Upper lobe of right lung (tissue), 1 donor: ENCODE measurements around the gene HMCN1. TPM values are rescaled to one million over a fixed set of nuclear protein-coding genes. Genes with fewer than 3 reads are reported as not detected.

Experiments
- ATAC-seq: fragments of 200-7000 bp; cut with Tn5 transposase; one replicate; pipeline ENCODE4 v1.9.1; 2020; ENCODE audit warnings: mild to moderate bottlenecking, moderate library complexity
- DNase-seq: peaks from one replicate; pipeline ENCODE4 v3.0.0-alpha.2; 2020
- H3K27ac ChIP-seq: fragments of 200-600 bp; one replicate; pipeline ENCODE4 v1.8.0; 2022
- H3K27me3 ChIP-seq: fragments of 200-600 bp; one replicate; pipeline ENCODE4 v1.8.0; 2022; ENCODE audit warnings: mild to moderate bottlenecking
- H3K36me3 ChIP-seq: fragments of 200-600 bp; one replicate; pipeline ENCODE4 v1.8.0; 2022
- H3K4me1 ChIP-seq: fragments of 200-600 bp; one replicate; pipeline ENCODE4 v1.8.0; 2022
- H3K4me3 ChIP-seq: fragments of 200-600 bp; one replicate; pipeline ENCODE4 v1.8.0; 2022; ENCODE audit warnings: mild to moderate bottlenecking
- H3K9me3 ChIP-seq: fragments of 200-600 bp; one replicate; pipeline ENCODE4 v1.8.0; 2022
- CTCF ChIP-seq: fragments of 200-600 bp; IDR thresholded peaks from one replicate; pipeline ENCODE4 v1.8.0; 2022; ENCODE audit warnings: antibody characterized with exemption
- intact Hi-C: fragments of 100-400 bp; cut with DNase I; formaldehyde crosslinking; loops from one replicate; pipeline ENCODE4 v1.11.0; 2022
- total RNA-seq: library from RNA; stranded (reverse); fragmentation: NEBNext Ultra II Directional; extraction: Animal tissue kit (Norgen Biotek cat#: 25700); gene quantifications from one replicate; pipeline ENCODE4 v1.2.1, GENCODE V29; 2021
- donor health status: DM: no; HTN: yes; CAD: no; lungs with severe emphysema.

Gene HMCN1
- total RNA-seq, 1 donor from 2014 or later = 45.4 TPM

- DNase-seq (no peak), ATAC-seq (no peak)
- intact Hi-C loops = no loop called here
- no peak for TF ChIP-seq CTCF
- Histone ChIP-seq H3K9me3 (peaks cover 6% of the 10 kb centered on the region), H3K4me3 (no peak overlapping the region), H3K27me3 (no peaks in the 10 kb centered on the region), H3K27ac (no peak overlapping the region), H3K36me3 (no peaks in the 10 kb centered on the region), H3K4me1 (no peaks in the 10 kb centered on the region)
These were observed 201.2 kb downstream of the HMCN1 start for GRCh38 chr1:185935360-185935759.

- no peaks in the 10 kb centered on the region for H3K27me3 ChIP-seq
- no peak for ATAC-seq
- H3K4me3 ChIP-seq = no peak overlapping the region
- no peak overlapping the region for H3K27ac ChIP-seq
- no peak for TF ChIP-seq CTCF
- no peaks in the 10 kb centered on the region for H3K4me1 ChIP-seq
- intact Hi-C loops = no loop called here
- H3K9me3 ChIP-seq = peaks cover 6% of the 10 kb centered on the region
- H3K36me3 ChIP-seq = no peaks in the 10 kb centered on the region
- DNase-seq = no peak
These were observed 202.4 kb downstream of the HMCN1 start for GRCh38 chr1:185936641-185937040.

- no peak overlapping the region for H3K27ac ChIP-seq
- no peaks in the 10 kb centered on the region for H3K36me3 ChIP-seq
- intact Hi-C loops = no loop called here
- no peak for DNase-seq
- H3K4me3 ChIP-seq = no peak overlapping the region
- no peak for ATAC-seq
- no peak for TF ChIP-seq CTCF
- peaks cover 6% of the 10 kb centered on the region for H3K9me3 ChIP-seq
- no peaks in the 10 kb centered on the region for H3K4me1 ChIP-seq
- no peaks in the 10 kb centered on the region for H3K27me3 ChIP-seq
These were observed 204.2 kb downstream of the HMCN1 start for GRCh38 chr1:185938396-185938795.

GRCh38 chr1:185939142-185939541, 205.0 kb downstream of the HMCN1 start:
- ATAC-seq (no peak), DNase-seq (no peak)
- no peaks in the 10 kb centered on the region for H3K27me3 ChIP-seq
- H3K27ac ChIP-seq = no peak overlapping the region
- TF ChIP-seq CTCF = no peak
- no peaks in the 10 kb centered on the region for H3K36me3 ChIP-seq
- peaks cover 6% of the 10 kb centered on the region for H3K9me3 ChIP-seq
- H3K4me1 ChIP-seq = no peaks in the 10 kb centered on the region
- intact Hi-C loops = no loop called here
- H3K4me3 ChIP-seq = no peak overlapping the region

- intact Hi-C loops = no loop called here
- no peak for DNase-seq
- TF ChIP-seq CTCF = no peak
- Histone ChIP-seq H3K4me1 (no peaks in the 10 kb centered on the region), H3K9me3 (peaks cover 4% of the 10 kb centered on the region), H3K27ac (no peak overlapping the region), H3K4me3 (no peak overlapping the region), H3K36me3 (no peaks in the 10 kb centered on the region), H3K27me3 (no peaks in the 10 kb centered on the region)
- no peak for ATAC-seq
These were observed 208.8 kb downstream of the HMCN1 start for GRCh38 chr1:185942961-185943360.

- Histone ChIP-seq H3K9me3 (no peaks in the 10 kb centered on the region), H3K4me1 (peaks cover 4% of the 10 kb centered on the region), H3K27ac (no peak overlapping the region), H3K4me3 (no peak overlapping the region), H3K36me3 (no peaks in the 10 kb centered on the region), H3K27me3 (no peaks in the 10 kb centered on the region)
- ATAC-seq (no peak), DNase-seq (no peak)
- TF ChIP-seq CTCF = no peak
- intact Hi-C loops = no loop called here
These were observed 222.7 kb downstream of the HMCN1 start for GRCh38 chr1:185956881-185957280.
